SU-DHL-6 (cell line): Measurements from ENCODE around the gene MAML3.

Experiments used
- H2AFZ ChIP-seq: fragments of 200-600 bp; sonication (generic); 2 replicates; pipeline ENCODE4 v1.6.1; 2014; ENCODE audit warnings: low read depth, mild to moderate bottlenecking, moderate library complexity, mixed read lengths, antibody characterized with exemption, low read length; ENCODE audit not compliant: severe bottlenecking
- H3F3A ChIP-seq: fragments of 200-600 bp; shearing (Covaris generic); 2 replicates; pipeline ENCODE4 v1.6.0; 2016; ENCODE audit warnings: antibody characterized with exemption, mild to moderate bottlenecking; ENCODE audit not compliant: insufficient read depth
- H3K27ac ChIP-seq: fragments of 200-600 bp; sonication (generic); 2 replicates; pipeline ENCODE4 v1.5.1; 2016; ENCODE audit warnings: low read depth, mild to moderate bottlenecking, low read length, moderate library complexity, mixed read lengths
- H3K27me3 ChIP-seq: fragments of 200-600 bp; sonication (generic), shearing (Covaris generic); 2 replicates; pipeline ENCODE4 v1.6.0; 2014; ENCODE audit warnings: mild to moderate bottlenecking, low read length
- H3K36me3 ChIP-seq: fragments of 200-600 bp; sonication (generic); 2 replicates; pipeline ENCODE4 v1.6.1; 2014; ENCODE audit warnings: mild to moderate bottlenecking, low read length, mixed read lengths
- H3K4me2 ChIP-seq: fragments of 300-600, 200-600 bp; shearing (Covaris generic), sonication (generic); 2 replicates; pipeline ENCODE4 v1.6.0; 2014; ENCODE audit warnings: low read length, low read depth, mild to moderate bottlenecking; ENCODE audit not compliant: poor library complexity, severe bottlenecking
- H3K4me3 ChIP-seq: fragments of 200-600 bp; sonication (generic); 2 replicates; pipeline ENCODE4 v1.5.1; 2014; ENCODE audit warnings: antibody characterized with exemption, low read length, mild to moderate bottlenecking, mixed read lengths; ENCODE audit not compliant: insufficient read depth, poor library complexity, severe bottlenecking
- H3K79me2 ChIP-seq: fragments of 200-600 bp; sonication (generic); 2 replicates; pipeline ENCODE4 v1.6.1; 2014; ENCODE audit warnings: mild to moderate bottlenecking, low read length, moderate library complexity; ENCODE audit not compliant: insufficient read depth
- H3K9ac ChIP-seq: fragments of 200-600 bp; sonication (generic); 2 replicates; pipeline ENCODE4 v1.7.0; 2014; ENCODE audit warnings: mild to moderate bottlenecking, low read length
- H3K9me2 ChIP-seq: fragments of 200-600 bp; sonication (generic); replicated peaks from 2 replicates; pipeline ENCODE4 v1.6.1; 2014; ENCODE audit warnings: low read length; ENCODE audit not compliant: insufficient read depth
- H3K9me3 ChIP-seq: fragments of 200-600 bp; sonication (generic); 2 replicates; pipeline ENCODE4 v1.6.1; 2014; ENCODE audit warnings: low read length, mixed read lengths; ENCODE audit not compliant: insufficient read depth
- H4K20me1 ChIP-seq: fragments of 200-600 bp; sonication (generic); 2 replicates; pipeline ENCODE4 v1.6.1; 2014; ENCODE audit warnings: low read depth, mild to moderate bottlenecking, antibody characterized with exemption, low read length, moderate library complexity, mixed read lengths
- CTCF ChIP-seq: fragments of 200-600 bp; sonication (generic); IDR thresholded peaks from one replicate; pipeline ENCODE4 v1.5.1; 2017; ENCODE audit warnings: antibody characterized with exemption, mild to moderate bottlenecking, low read length, moderate library complexity; ENCODE audit not compliant: insufficient read depth, poor library complexity, severe bottlenecking
- EZH2phosphoT487 ChIP-seq: fragments of 200-600 bp; sonication (generic), shearing (Covaris generic); conservative IDR thresholded peaks from 2 replicates; pipeline ENCODE4 v1.6.1; 2018; ENCODE audit warnings: mild to moderate bottlenecking, antibody characterized with exemption, low read length, moderate library complexity, mixed read lengths

The MAML3 gene

GRCh38 chr4:139728146-139728545 lies 425.8 kb downstream of the MAML3 start:
- Histone ChIP-seq H3K9me2 (no peaks in the 10 kb centered on the region), H3K79me2 (no peaks in the 10 kb centered on the region), H4K20me1 (no peaks in the 10 kb centered on the region), H3K27me3 (no peaks in the 10 kb centered on the region), H3K27ac (no peak overlapping the region), H3K4me2 (no peak overlapping the region), H3F3A (no peaks in the 10 kb centered on the region), H3K36me3 (no peaks in the 10 kb centered on the region), H2AFZ (no peak overlapping the region), H3K9ac (no peak overlapping the region), H3K4me3 (no peak overlapping the region), H3K9me3 (no peaks in the 10 kb centered on the region)
- no peak for TF ChIP-seq EZH2phosphoT487
- TF ChIP-seq CTCF = no peak

- H4K20me1 ChIP-seq = no peaks in the 10 kb centered on the region
- H3K27ac ChIP-seq = no peak overlapping the region
- no peaks in the 10 kb centered on the region for H3F3A ChIP-seq
- H3K36me3 ChIP-seq = no peaks in the 10 kb centered on the region
- no peaks in the 10 kb centered on the region for H3K79me2 ChIP-seq
- no peaks in the 10 kb centered on the region for H3K27me3 ChIP-seq
- TF ChIP-seq CTCF = no peak
- TF ChIP-seq EZH2phosphoT487 = no peak
- H3K4me2 ChIP-seq = no peak overlapping the region
- H3K9ac ChIP-seq = no peak overlapping the region
- H3K4me3 ChIP-seq = no peak overlapping the region
- H3K9me2 ChIP-seq = no peaks in the 10 kb centered on the region
- H2AFZ ChIP-seq = no peak overlapping the region
- no peaks in the 10 kb centered on the region for H3K9me3 ChIP-seq
Observed at GRCh38 chr4:139726615-139727014, 427.4 kb downstream of the MAML3 start.

- no peaks in the 10 kb centered on the region for H3F3A ChIP-seq
- H3K4me2 ChIP-seq = no peak overlapping the region
- no peaks in the 10 kb centered on the region for H3K27me3 ChIP-seq
- no peak overlapping the region for H2AFZ ChIP-seq
- no peak overlapping the region for H3K4me3 ChIP-seq
- H3K9ac ChIP-seq = no peak overlapping the region
- no peaks in the 10 kb centered on the region for H3K36me3 ChIP-seq
- no peak for TF ChIP-seq EZH2phosphoT487
- no peak for TF ChIP-seq CTCF
- H3K79me2 ChIP-seq = no peaks in the 10 kb centered on the region
- no peaks in the 10 kb centered on the region for H3K9me2 ChIP-seq
- H3K27ac ChIP-seq = no peak overlapping the region
- H3K9me3 ChIP-seq = no peaks in the 10 kb centered on the region
- no peaks in the 10 kb centered on the region for H4K20me1 ChIP-seq
Observed at GRCh38 chr4:139725236-139725635, 428.7 kb downstream of the MAML3 start.

- no peaks in the 10 kb centered on the region for H4K20me1 ChIP-seq
- H3K9me2 ChIP-seq = no peaks in the 10 kb centered on the region
- no peaks in the 10 kb centered on the region for H3F3A ChIP-seq
- H3K4me3 ChIP-seq = no peak overlapping the region
- no peak overlapping the region for H3K4me2 ChIP-seq
- H3K27ac ChIP-seq = no peak overlapping the region
- no peaks in the 10 kb centered on the region for H3K27me3 ChIP-seq
- H3K79me2 ChIP-seq = no peaks in the 10 kb centered on the region
- H3K9me3 ChIP-seq = no peaks in the 10 kb centered on the region
- TF ChIP-seq EZH2phosphoT487 (no peak), CTCF (no peak)
- no peak overlapping the region for H3K9ac ChIP-seq
- H2AFZ ChIP-seq = no peak overlapping the region
- no peaks in the 10 kb centered on the region for H3K36me3 ChIP-seq
Observed at GRCh38 chr4:139721789-139722188, 432.2 kb downstream of the MAML3 start.
